ENCODE results near the gene HNRNPA0.

Gene HNRNPA0

GRCh38 chr5:137733006-137733405 lies 21.2 kb downstream of the HNRNPA0 start:
- no peaks in the 10 kb centered on the region for H4K20me1 ChIP-seq (ENCODE audit: low read depth, low read length)
- no peak overlapping the region for H3K4me3 ChIP-seq (ENCODE audit: insufficient read depth, low read length, poor library complexity, severe bottlenecking)
- no peaks in the 10 kb centered on the region for H3K79me2 ChIP-seq (ENCODE audit: insufficient read depth, low read length)
- H3K9me3 ChIP-seq (ENCODE audit: insufficient read depth, low read length): no peaks in the 10 kb centered on the region
- no peaks in the 10 kb centered on the region for H3K36me3 ChIP-seq (ENCODE audit: low read length)
- H3K9me2 ChIP-seq (replicated peaks; ENCODE audit: insufficient read depth, low read length): no peaks in the 10 kb centered on the region
- no peaks in the 10 kb centered on the region for H3F3A ChIP-seq (ENCODE audit: insufficient read depth)
- H2AFZ ChIP-seq (ENCODE audit: low read depth, low read length, severe bottlenecking): no peak overlapping the region
- H3K4me2 ChIP-seq (ENCODE audit: low read depth, low read length, poor library complexity, severe bottlenecking): no peak overlapping the region
- H3K27me3 ChIP-seq (ENCODE audit: low read length): no peaks in the 10 kb centered on the region
- TF ChIP-seq EZH2phosphoT487 (conservative IDR thresholded peaks at IDR 0.05; ENCODE audit: low read length) (no peak), CTCF (IDR thresholded peaks at IDR 0.05; ENCODE audit: insufficient read depth, low read length, poor library complexity, severe bottlenecking) (no peak)
- no peak overlapping the region for H3K27ac ChIP-seq (ENCODE audit: low read depth, low read length)
- H3K9ac ChIP-seq (ENCODE audit: low read length): no peak overlapping the region

GRCh38 chr5:137731176-137731575 lies 23.0 kb downstream of the HNRNPA0 start:
- Histone ChIP-seq H3K4me2 (ENCODE audit: low read depth, low read length, poor library complexity, severe bottlenecking) (no peak overlapping the region), H3K79me2 (ENCODE audit: insufficient read depth, low read length) (no peaks in the 10 kb centered on the region), H3K27ac (ENCODE audit: low read depth, low read length) (no peak overlapping the region), H3K27me3 (ENCODE audit: low read length) (no peaks in the 10 kb centered on the region), H3K36me3 (ENCODE audit: low read length) (no peaks in the 10 kb centered on the region), H3F3A (ENCODE audit: insufficient read depth) (no peaks in the 10 kb centered on the region), H3K9me2 (replicated peaks; ENCODE audit: insufficient read depth, low read length) (no peaks in the 10 kb centered on the region), H3K9me3 (ENCODE audit: insufficient read depth, low read length) (no peaks in the 10 kb centered on the region), H4K20me1 (ENCODE audit: low read depth, low read length) (no peaks in the 10 kb centered on the region), H2AFZ (ENCODE audit: low read depth, low read length, severe bottlenecking) (no peak overlapping the region), H3K4me3 (ENCODE audit: insufficient read depth, low read length, poor library complexity, severe bottlenecking) (no peak overlapping the region), H3K9ac (ENCODE audit: low read length) (no peak overlapping the region)
- no peak for TF ChIP-seq EZH2phosphoT487 (conservative IDR thresholded peaks at IDR 0.05; ENCODE audit: low read length)
- TF ChIP-seq CTCF (IDR thresholded peaks at IDR 0.05; ENCODE audit: insufficient read depth, low read length, poor library complexity, severe bottlenecking): no peak

GRCh38 chr5:137730336-137730735 lies 23.8 kb downstream of the HNRNPA0 start:
- no peak overlapping the region for H2AFZ ChIP-seq (ENCODE audit: low read depth, low read length, severe bottlenecking)
- no peak overlapping the region for H3K4me2 ChIP-seq (ENCODE audit: low read depth, low read length, poor library complexity, severe bottlenecking)
- H3K27ac ChIP-seq (ENCODE audit: low read depth, low read length): no peak overlapping the region
- H3K9me2 ChIP-seq (replicated peaks; ENCODE audit: insufficient read depth, low read length): no peaks in the 10 kb centered on the region
- no peaks in the 10 kb centered on the region for H3K79me2 ChIP-seq (ENCODE audit: insufficient read depth, low read length)
- H4K20me1 ChIP-seq (ENCODE audit: low read depth, low read length): no peaks in the 10 kb centered on the region
- H3K4me3 ChIP-seq (ENCODE audit: insufficient read depth, low read length, poor library complexity, severe bottlenecking): no peak overlapping the region
- no peak overlapping the region for H3K9ac ChIP-seq (ENCODE audit: low read length)
- no peaks in the 10 kb centered on the region for H3K9me3 ChIP-seq (ENCODE audit: insufficient read depth, low read length)
- TF ChIP-seq CTCF (IDR thresholded peaks at IDR 0.05; ENCODE audit: insufficient read depth, low read length, poor library complexity, severe bottlenecking) (no peak), EZH2phosphoT487 (conservative IDR thresholded peaks at IDR 0.05; ENCODE audit: low read length) (no peak)
- H3K27me3 ChIP-seq (ENCODE audit: low read length): no peaks in the 10 kb centered on the region
- no peaks in the 10 kb centered on the region for H3F3A ChIP-seq (ENCODE audit: insufficient read depth)
- no peaks in the 10 kb centered on the region for H3K36me3 ChIP-seq (ENCODE audit: low read length)
